AG04450 (cell line): ENCODE results near the gene RPL27A. TPM values are rescaled to one million over a fixed set of nuclear protein-coding genes. Genes with fewer than 3 reads are reported as not detected.

ENCODE experiments used
- CTCF ChIA-PET: fragments of 300-600, 350-600 bp; formaldehyde crosslinking; extraction: SDS; loops from one replicate; lab custom pipeline; 2022; ENCODE audit warnings: antibody characterized with exemption, inconsistent platforms; lab: Charles Lee
- POLR2A ChIA-PET: fragments of 350-600 bp; formaldehyde crosslinking; extraction: SDS; loops from one replicate; lab custom pipeline; 2021; ENCODE audit warnings: antibody characterized with exemption, inconsistent platforms; lab: Yijun Ruan, JAX
- DNase-seq: peaks from one replicate; pipeline ENCODE4 v3.0.0-alpha.2; 2011; ENCODE audit warnings: low read depth, low spot score
- H3K27ac ChIP-seq: one replicate; pipeline ENCODE4 v1.5.1; 2012; ENCODE audit warnings: low read depth, low read length, control low read depth
- H3K27me3 ChIP-seq: one replicate; pipeline ENCODE4 v1.6.0; 2012; ENCODE audit warnings: low read length; ENCODE audit not compliant: control insufficient read depth, insufficient read depth
- H3K4me3 ChIP-seq: 2 replicates; pipeline ENCODE4 v1.5.1; 2011; ENCODE audit warnings: mild to moderate bottlenecking, low read depth, low read length, control low read depth
- H3K9me3 ChIP-seq: 2 replicates; pipeline ENCODE4 v1.5.1; 2012; ENCODE audit warnings: low read length; ENCODE audit not compliant: control insufficient read depth, insufficient read depth
- CTCF ChIP-seq: IDR thresholded peaks from 2 replicates; pipeline ENCODE4 v1.5.1; 2011; ENCODE audit warnings: low read depth, low read length, control low read depth, inconsistent platforms
- polyA plus RNA-seq: library from polyadenylated mRNA; depleted of rRNA; stranded (reverse); fragments of >200 nt; gene quantifications from 2 replicates; pipeline ENCODE4 v1.2.3, GENCODE V29; 2011

The RPL27A gene
- polyA plus RNA-seq, 1 experiment: 941 TPM

DNA sequence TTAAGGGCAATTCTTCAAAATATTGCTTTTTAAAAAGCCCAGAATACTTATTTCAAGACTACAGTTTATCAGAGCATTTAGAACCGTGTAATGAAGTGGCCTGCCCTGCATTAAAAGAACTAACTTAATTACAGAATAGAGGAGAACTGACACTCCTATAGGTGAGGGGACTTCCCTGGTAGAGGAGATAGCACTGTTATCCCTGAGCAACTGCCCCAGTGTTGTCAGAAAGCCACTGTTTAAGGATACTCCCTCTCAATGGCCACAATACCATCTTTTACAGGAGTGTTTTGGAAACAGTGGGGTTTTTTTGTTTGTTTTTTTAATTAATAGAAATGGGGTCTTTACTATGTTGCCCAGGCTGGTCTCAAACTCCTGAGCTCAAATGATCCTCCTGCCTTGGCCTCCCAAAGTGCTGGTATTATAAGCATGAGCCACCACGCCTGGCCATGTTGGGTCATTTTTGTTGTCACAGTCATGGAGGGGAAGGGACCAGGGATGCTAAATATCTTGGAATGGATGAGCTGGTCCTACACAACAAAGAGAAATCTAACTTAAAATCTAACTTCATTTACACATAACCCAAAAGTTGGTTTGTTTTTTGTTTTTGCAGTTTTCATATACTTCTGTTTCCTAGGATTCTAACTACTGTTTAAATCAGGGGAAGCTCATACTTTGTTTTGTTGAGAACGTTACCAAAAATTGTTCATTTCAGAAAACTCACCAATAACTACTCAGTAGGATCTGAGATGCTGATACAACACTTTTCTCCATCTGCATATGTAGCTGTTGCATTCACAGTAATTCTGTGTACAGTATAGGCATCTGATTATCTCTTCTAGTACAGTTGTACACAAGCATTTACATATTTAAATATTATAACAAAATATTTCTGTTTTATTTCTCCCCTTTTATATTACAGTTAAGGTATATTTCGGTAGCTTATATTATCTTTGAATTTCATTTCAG, 8.1 kb downstream of the RPL27A start:
- TF ChIP-seq CTCF: no peak
- no peak for DNase-seq
- Histone ChIP-seq H3K9me3 (no peaks in the 10 kb centered on the region; the same call in 1 of the 2 replicates), H3K27ac (no peak overlapping the region), H3K27me3 (no peaks in the 10 kb centered on the region), H3K4me3 (no peak overlapping the region)
- CTCF ChIA-PET: interaction anchor here (0.9 to 1.9 kb wide), 2 partner anchors 177 to 270 kb away, joined by 3 to 7 read pairs; no protein-coding TSS in a partner anchor
- POLR2A ChIA-PET: interaction anchor here (0.9 kb wide), 1 partner anchor 29 kb away, joined by 3 read pairs; no protein-coding TSS in a partner anchor

- TF ChIP-seq CTCF: no peak
- Histone ChIP-seq H3K9me3 (no peaks in the 10 kb centered on the region; the same call in 1 of the 2 replicates), H3K27ac (no peak overlapping the region), H3K4me3 (no peak overlapping the region), H3K27me3 (no peaks in the 10 kb centered on the region)
- ChIA-PET POLR2A (no interaction called here), CTCF (no interaction called here)
- DNase-seq: no peak
Observed at GRCh38 chr11:8691601-8692000, 9.0 kb downstream of the RPL27A start.

DNA sequence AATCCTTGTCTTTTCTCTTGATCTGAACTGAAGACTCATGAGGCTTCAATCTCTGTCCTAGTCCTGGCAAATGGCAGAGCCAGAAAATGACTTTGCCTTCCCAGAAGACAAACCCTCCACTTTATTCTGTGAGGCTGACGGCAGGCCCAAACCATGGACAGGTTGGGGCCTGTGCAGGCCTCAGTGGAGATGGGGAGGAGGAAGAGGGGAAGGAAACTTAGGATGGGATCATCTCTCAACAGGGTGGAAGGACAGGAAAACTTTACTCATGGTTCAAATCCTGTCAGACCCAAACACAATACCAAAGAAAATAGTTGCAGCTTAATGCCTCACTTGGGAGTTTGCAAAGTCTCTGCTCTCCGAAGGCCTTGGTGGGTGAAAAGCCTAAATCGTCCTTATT, 9.8 kb downstream of the RPL27A start:
- Histone ChIP-seq H3K27ac (no peak overlapping the region), H3K27me3 (no peaks in the 10 kb centered on the region), H3K9me3 (no peaks in the 10 kb centered on the region; the same call in 1 of the 2 replicates), H3K4me3 (no peak overlapping the region)
- CTCF ChIA-PET: no interaction called here
- TF ChIP-seq CTCF: no peak
- no peak for DNase-seq
- POLR2A ChIA-PET: no interaction called here

DNA sequence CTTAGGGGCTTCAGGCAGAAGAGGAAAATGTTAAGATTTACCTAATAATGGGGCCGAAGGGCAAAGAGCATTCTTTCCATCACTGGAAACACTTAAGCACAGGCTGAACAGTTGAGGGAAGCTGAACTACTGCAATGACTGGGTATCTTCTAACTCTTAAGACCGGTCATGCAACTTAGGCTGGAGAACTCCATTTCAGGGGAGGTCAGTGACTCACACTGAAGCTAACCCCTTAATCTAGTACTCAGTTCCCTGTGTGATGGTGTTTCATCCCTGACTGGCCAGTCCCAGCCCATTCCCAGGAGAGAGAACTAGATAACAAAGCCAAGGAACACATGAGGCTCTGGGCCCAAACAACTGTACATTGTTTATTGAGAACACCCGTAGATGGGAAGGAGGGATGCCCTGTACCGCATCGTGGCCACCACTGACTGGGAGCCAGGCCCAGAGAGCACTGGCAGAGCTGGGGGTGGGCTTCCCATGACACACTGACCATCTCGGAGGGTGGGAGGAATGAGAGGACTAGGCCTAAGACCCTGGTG, 10.5 kb downstream of the RPL27A start:
- H3K9me3 ChIP-seq: no peaks in the 10 kb centered on the region; the same call in 1 of the 2 replicates
- ChIA-PET POLR2A (no interaction called here), CTCF (no interaction called here)
- TF ChIP-seq CTCF: no peak
- no peak overlapping the region for H3K27ac ChIP-seq
- no peaks in the 10 kb centered on the region for H3K27me3 ChIP-seq
- no peak overlapping the region for H3K4me3 ChIP-seq
- no peak for DNase-seq

DNA sequence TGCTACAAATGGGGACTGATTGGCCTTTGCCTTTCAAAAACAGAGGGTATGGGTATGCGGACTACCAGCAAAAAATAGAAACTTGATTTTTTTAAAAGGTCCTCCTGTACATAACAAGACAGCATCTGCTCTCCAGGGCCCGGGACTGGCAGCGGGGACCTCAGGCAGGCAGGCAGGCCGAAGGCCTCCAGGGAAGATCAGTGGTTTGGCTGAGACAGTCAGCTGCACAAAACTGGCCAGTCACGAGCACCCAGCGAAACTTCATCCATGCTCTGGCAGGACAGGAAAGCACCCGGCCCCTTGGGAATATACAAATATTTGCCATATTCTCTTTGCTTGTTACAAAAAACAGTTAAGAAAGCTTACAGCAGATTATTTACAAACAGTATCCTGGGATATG, 11.0 kb downstream of the RPL27A start:
- Histone ChIP-seq H3K27me3 (no peaks in the 10 kb centered on the region), H3K27ac (no peak overlapping the region), H3K4me3 (no peak overlapping the region), H3K9me3 (no peaks in the 10 kb centered on the region; the same call in 1 of the 2 replicates)
- no peak for TF ChIP-seq CTCF
- no peak for DNase-seq
- POLR2A ChIA-PET: no interaction called here
- CTCF ChIA-PET: interaction anchor here (1.0 kb wide), 1 partner anchor 814 kb away, joined by 3 read pairs; no protein-coding TSS in a partner anchor
